LNCaP clone FGC (cell line): Measurements from ENCODE around the gene REPS2.
"Not testable (repeated sequence)": the region's sequence is repeated elsewhere in the genome, so short reads cannot be mapped to it uniquely, and the experiment has no call there.

Experiments
- DNase-seq: peaks from one replicate; pipeline ENCODE4 v3.0.0-alpha.2; 2011; ENCODE audit warnings: low read depth
- H3K4me3 ChIP-seq: 2 replicates; pipeline ENCODE4 v1.5.1; 2011; ENCODE audit warnings: mild to moderate bottlenecking, low read depth, low read length, control low read depth
- TF ChIP-seq, protein P1 (sequence below): IDR thresholded peaks from 2 replicates; pipeline ENCODE4 v1.5.1; 2012; ENCODE audit warnings: mild to moderate bottlenecking; ENCODE audit not compliant: control insufficient read depth, insufficient read depth; ENCODE audit errors: extremely low read depth

REPS2 gene

GRCh38 chrX:16931855-16932575 is 14.4 kb upstream of the REPS2 start:
- H3K4me3 ChIP-seq, result no peak overlapping the region
- DNase-seq, result no peak
- TF ChIP-seq, protein P1, sequence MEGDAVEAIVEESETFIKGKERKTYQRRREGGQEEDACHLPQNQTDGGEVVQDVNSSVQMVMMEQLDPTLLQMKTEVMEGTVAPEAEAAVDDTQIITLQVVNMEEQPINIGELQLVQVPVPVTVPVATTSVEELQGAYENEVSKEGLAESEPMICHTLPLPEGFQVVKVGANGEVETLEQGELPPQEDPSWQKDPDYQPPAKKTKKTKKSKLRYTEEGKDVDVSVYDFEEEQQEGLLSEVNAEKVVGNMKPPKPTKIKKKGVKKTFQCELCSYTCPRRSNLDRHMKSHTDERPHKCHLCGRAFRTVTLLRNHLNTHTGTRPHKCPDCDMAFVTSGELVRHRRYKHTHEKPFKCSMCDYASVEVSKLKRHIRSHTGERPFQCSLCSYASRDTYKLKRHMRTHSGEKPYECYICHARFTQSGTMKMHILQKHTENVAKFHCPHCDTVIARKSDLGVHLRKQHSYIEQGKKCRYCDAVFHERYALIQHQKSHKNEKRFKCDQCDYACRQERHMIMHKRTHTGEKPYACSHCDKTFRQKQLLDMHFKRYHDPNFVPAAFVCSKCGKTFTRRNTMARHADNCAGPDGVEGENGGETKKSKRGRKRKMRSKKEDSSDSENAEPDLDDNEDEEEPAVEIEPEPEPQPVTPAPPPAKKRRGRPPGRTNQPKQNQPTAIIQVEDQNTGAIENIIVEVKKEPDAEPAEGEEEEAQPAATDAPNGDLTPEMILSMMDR, result no peak

GRCh38 chrX:16934185-16934584 is 12.3 kb upstream of the REPS2 start:
- H3K4me3 ChIP-seq, result no peak overlapping the region
- TF ChIP-seq, protein P1, result no peak
- DNase-seq, result no peak

DNA sequence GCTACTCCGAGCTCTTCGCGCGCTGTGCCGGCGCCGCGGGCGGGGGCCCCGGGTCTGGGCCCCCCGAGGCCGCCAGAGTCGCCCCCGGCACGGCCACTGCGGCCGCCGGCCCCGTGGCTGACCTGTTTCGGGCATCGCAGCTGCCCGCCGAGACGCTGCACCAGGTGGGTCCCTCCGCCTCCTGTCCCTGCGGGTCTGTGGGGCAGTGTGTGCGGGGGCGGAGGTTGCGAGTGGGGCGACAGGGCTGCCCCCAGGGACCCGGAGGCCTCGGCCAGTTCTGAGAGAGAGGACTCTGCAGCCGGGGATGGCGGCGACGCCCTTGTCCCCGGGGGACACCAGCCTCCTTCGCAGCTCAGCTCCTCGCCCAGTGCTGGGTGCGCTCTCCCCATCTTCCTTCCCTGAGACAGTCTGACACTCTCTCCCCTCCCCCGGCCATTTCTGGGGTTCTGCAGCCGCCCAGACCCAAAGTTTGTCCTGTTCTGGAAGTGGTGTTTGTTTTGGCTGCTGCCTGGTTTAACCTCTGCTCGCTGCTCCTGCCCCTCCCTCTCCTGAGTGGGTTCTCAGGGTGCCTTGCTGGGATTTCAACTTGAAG is 609 bp downstream of the REPS2 start:
- TF ChIP-seq, protein P1, result no peak
- DNase-seq, result no peak
- H3K4me3 ChIP-seq, result peak overlapping the region; percentile 60

- no peak for DNase-seq
- TF ChIP-seq, protein P1, result no peak
- H3K4me3 ChIP-seq, result no peak overlapping the region
Observed at GRCh38 chrX:16950423-16950822, 4.0 kb downstream of the REPS2 start.

DNA sequence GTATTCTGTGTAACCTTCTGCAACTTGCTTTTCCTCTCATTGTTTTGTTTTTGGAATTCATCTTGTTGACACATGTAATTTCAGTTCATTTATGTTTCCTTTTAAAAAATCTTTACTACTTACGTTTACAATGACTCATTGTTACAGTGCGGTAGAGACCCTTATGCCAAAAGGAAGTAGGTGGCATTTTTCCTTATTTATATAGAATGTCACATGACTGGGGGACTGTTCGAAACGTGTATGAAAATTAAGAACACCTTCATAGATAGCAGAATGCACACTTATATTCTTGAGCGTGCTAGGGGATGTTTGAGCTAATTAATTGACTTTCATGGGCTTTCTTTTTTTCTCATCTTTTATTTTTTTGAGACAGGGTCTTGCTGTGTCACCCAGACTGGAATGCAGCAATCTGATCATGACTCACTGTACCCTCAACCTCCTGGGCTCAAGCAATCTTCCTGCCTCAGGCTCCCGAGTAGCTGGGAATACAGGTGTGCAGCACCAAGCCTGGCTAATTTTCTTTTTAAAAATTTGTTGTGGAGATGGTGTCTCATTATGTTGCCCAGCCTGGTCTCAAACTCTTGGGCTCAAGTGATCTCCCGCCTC is 7.3 kb downstream of the REPS2 start:
- DNase-seq, result no peak
- H3K4me3 ChIP-seq, result no peak overlapping the region
- TF ChIP-seq, protein P1, result no peak

DNA sequence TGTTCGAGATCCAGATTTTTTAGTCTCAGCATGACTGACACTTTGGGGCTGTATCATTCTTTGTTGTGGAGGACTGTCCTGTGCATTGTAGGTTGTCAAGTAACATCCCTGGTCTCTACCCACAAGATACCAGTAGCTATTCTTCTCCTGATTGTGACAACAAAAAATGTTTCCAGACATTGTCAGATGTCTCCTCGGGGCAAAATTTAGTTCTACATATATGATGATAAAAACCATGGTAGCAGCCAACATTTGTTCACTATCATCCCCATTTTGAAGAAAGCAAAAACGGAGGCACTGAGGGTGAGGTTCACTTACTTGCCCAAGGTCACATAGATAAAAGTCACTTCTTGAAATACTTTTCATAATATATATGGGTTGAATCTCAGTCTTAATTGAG is 11.3 kb downstream of the REPS2 start:
- DNase-seq, result no peak
- H3K4me3 ChIP-seq, result no peak overlapping the region
- TF ChIP-seq, protein P1, result no peak

DNA sequence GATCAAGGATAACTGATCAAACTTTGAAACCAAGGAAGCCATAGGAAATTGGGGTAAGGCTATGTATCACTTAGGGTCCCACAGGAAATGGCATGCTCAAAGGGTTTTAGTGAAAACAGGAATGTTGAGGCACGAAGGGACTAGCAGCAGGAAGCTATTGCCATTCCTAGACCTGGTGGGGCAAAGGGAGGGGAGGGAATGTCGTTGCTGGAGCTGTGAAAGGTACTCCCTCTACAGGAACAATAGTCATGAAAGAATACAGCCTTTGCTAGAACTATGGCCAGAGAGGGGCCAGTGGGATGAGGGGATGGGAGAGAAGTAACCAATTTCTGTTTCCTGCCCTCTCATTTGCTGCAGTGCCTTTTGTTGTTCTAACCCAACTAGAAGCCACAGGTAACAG is 11.9 kb downstream of the REPS2 start:
- DNase-seq, result no peak
- TF ChIP-seq, protein P1, result no peak
- H3K4me3 ChIP-seq, result no peak overlapping the region

- DNase-seq, H3K4me3 ChIP-seq: not testable (repeated sequence)
Observed at GRCh38 chrX:16962661-16963060, 16.2 kb downstream of the REPS2 start.
